ENCODE results near the gene PTPRF.

Gene PTPRF

DNA sequence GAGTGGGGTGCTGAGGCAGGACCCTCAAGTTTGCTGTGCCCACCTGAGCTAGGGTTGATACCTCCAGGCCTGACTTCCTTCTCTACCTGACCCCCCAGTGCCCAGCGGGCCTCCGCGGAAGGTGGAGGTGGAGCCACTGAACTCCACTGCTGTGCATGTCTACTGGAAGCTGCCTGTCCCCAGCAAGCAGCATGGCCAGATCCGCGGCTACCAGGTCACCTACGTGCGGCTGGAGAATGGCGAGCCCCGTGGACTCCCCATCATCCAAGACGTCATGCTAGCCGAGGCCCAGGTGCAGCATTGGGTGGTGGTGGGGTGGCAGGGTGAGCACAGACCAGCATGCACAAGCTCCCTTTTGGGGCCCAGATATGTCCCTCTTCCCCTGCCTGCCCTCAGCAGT is 67.9 kb downstream of the PTPRF start:
- in situ Hi-C loops (cut with MboI; ENCODE audit: low sequenced_read_pairs) = no loop called here

DNA sequence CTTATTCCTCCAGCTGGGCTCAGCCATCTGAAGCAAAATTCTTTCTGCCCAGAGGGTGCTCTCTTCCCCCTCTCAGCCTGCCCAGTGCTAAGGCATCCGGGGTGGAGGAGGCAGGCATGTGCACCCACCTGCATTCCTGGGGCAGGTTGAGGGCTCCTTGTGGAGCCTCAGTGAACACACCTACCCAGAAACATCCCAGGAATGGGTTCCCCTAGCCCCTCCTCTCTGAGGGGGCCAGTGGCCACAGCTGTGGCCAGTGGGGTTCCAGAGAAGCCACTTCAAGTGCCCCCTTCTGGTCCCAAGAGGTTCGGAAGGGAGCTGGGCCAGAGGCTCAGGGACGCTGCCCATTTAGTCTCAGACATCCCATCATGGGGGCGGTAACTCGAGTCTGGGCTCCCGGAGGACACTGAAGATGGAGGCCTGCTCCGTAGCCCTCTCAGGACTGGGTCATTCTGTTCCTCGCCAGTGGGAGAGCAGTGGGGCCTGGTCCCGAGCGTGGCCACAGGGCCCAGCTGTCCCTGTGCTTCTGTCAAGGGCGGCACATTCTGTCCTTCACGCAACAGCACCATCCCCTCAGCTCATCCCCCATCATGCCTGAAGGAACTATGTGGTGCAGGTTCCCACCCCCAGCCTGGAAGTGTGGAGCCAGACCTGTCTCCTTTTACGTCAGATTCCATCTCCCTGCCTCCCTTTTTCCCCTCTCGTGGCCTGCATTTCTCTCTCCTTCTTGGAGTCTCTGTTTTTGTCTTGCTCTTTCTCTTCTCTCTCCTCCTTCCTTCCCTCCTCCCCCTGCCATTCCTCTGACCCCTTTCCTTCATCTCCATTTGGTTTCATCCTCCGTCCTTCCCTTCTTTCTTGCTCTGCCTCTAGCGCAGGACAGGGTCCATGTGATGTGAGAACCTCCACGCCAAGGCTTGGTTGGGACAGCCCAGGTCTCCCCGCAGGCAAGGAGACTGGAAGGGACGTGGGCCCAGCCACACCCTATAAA is 69.6 kb downstream of the PTPRF start:
- in situ Hi-C loops (cut with MboI; ENCODE audit: low sequenced_read_pairs) = no loop called here

DNA sequence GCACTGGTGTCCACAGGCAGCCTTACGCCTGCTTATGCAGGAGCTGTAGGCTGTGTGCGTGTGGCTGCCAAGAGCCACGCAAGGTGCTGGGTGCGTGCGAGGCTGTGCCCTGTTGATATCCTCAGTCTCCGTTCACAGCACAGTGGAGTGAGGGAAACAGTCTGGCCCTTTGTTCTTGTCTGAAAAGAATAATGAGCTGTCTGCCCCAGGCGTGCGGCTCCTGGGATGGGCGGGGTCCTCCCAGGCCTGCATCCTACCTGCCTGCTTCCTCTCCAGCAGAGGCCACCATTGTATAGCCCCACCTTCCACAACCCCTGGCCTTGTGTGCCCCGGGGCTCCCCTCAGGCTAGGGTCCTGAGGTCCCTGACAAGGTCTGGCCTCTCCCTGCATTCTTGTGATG is 72.3 kb downstream of the PTPRF start:
- in situ Hi-C loops (cut with MboI; ENCODE audit: low sequenced_read_pairs) = no loop called here

DNA sequence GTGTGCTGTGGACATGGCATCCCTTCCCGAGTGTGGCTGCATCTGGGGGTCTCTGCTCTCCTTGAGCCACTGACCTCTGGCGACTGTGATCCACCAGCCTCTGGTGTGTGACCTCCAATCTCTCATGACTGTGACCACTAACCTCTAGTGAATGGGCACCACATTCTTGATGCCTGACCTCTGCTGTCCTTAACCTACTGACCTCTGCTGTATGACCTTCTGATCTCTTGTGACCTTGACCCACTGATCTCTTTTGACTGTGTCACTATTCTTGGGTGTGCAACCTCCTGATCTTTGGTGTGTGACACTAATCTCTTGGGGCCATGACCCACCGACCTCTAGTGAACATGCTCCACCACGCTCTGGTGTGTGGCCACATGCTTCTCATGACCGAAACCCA is 73.5 kb downstream of the PTPRF start:
- in situ Hi-C loops (cut with MboI; ENCODE audit: low sequenced_read_pairs) = no loop called here

DNA sequence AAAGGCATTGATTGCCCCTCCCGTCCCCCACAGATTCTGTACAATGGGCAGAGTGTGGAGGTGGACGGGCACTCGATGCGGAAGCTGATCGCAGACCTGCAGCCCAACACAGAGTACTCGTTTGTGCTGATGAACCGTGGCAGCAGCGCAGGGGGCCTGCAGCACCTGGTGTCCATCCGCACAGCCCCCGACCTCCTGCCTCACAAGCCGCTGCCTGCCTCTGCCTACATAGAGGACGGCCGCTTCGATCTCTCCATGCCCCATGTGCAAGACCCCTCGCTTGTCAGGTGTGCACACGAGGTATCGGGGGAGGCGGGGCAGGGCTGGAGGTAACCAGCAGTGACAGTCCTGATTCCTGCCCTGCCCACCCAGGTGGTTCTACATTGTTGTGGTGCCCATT is 74.5 kb downstream of the PTPRF start:
- in situ Hi-C loops (cut with MboI; ENCODE audit: low sequenced_read_pairs) = no loop called here

DNA sequence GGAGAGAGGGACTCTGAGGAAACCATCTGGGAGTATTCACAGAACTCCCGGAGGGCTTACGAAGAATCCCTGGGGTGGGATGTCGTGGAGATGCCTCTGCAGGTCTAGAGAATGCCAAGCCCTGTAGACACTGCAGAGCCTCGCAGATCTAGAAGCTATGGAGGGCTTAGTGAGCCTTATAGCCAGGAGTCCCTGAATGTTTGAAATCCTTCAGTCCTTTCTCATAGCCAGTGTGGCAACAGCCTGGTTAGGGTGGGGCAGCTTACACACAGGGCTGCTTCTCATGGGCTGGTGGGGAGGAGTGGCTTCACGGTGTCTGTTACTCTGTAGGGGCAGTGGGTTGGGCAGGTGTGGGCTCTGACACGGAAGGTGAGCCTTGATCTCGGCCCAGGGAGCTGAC is 75.1 kb downstream of the PTPRF start:
- in situ Hi-C loops (cut with MboI; ENCODE audit: low sequenced_read_pairs) = no loop called here

DNA sequence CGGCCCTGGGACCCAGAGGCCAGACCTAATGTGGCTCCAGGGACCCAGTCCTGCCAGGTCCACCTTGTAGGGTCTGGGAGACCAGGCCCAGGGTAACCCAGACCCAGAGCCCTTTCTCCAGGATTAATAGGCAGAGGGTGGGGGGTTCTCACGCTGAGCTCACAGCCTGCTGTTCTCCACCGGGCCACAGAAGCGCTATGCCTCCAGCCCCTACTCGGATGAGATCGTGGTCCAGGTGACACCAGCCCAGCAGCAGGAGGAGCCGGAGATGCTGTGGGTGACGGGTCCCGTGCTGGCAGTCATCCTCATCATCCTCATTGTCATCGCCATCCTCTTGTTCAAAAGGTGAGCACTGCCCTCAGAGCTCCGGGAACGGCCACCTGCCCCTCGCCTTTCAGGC is 75.9 kb downstream of the PTPRF start:
- in situ Hi-C loops (cut with MboI; ENCODE audit: low sequenced_read_pairs) = no loop called here

DNA sequence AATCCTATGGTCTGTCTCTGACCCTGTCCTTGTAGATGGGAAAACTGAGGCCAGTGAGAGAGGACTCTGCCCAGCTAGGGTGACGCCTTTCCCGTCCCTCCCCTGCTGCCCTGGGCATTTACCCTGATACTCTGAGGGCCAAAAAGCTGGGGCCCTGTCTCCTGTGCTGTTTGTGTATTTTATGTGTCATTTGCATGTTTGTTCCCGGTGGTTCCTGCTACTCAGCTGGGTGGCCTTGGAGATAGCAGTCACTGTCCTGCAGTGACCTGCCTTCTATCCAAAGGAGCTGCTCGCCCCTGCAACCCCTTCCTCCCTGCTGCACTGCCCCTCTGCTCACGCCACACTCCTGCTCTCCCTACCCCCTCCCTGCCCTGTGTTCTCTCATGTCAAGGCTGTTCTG is 78.1 kb downstream of the PTPRF start:
- in situ Hi-C loops (cut with MboI; ENCODE audit: low sequenced_read_pairs) = no loop called here

DNA sequence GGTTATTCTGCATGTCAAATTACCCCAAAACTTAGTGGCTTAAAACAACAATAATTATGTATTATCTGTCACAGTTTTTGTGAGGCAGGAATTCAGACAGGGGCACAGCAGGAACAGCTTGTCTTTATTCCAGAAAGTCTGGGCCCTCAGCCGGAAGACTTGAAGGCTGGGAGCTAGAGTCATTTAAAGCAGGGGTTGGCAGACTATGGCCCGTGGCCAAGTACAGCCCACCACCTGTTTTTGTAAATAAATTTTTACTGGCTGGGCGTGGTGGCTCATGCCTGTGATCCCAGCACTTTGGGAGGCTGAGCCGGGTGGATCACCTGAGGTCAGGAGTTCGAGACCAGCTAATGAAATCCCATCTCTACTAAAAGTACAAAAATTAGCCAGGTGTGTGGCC is 79.7 kb downstream of the PTPRF start:
- in situ Hi-C loops (cut with MboI; ENCODE audit: low sequenced_read_pairs) = no loop called here

DNA sequence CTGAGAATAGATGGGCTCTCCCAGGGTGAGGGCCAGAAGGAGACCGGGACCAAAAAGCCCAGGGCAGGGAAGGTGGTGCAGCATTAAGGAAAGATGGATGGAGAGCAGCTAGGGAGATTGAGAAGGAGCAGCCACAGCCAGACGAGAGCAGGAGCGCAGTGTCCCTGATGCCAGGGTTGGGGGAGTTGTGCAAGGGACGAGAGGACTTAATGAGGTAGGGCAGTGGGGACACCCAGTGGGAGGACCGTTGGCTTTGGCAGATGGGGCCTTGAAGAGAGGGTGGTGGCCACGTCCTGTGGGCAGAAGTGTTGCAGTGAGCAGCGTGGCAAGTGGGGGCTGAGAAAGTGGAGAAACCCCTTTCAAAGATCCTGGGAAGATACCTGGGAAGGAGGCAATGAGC is 81.3 kb downstream of the PTPRF start:
- in situ Hi-C loops (cut with MboI; ENCODE audit: low sequenced_read_pairs) = no loop called here

DNA sequence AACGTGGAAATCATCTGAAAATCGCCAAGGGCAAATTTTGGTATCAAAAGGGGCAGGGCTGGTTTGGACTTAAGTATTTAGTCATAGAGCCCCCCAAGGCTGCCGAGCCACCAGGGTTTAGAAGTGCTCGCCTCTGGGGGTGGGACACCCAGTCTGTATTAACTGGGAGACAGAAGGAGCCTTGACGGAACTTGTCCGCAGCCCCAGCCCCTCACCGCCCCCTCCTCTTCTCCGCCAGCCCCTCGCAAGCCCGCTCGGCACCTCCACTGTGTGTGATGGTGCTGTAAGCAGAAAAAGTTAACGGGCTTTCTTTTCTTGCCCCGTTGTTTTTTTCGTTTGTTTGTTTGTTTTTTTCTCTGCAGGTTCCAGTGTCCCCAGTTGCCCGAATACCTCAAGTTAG is 81.7 kb downstream of the PTPRF start:
- in situ Hi-C loops (cut with MboI; ENCODE audit: low sequenced_read_pairs) = no loop called here

DNA sequence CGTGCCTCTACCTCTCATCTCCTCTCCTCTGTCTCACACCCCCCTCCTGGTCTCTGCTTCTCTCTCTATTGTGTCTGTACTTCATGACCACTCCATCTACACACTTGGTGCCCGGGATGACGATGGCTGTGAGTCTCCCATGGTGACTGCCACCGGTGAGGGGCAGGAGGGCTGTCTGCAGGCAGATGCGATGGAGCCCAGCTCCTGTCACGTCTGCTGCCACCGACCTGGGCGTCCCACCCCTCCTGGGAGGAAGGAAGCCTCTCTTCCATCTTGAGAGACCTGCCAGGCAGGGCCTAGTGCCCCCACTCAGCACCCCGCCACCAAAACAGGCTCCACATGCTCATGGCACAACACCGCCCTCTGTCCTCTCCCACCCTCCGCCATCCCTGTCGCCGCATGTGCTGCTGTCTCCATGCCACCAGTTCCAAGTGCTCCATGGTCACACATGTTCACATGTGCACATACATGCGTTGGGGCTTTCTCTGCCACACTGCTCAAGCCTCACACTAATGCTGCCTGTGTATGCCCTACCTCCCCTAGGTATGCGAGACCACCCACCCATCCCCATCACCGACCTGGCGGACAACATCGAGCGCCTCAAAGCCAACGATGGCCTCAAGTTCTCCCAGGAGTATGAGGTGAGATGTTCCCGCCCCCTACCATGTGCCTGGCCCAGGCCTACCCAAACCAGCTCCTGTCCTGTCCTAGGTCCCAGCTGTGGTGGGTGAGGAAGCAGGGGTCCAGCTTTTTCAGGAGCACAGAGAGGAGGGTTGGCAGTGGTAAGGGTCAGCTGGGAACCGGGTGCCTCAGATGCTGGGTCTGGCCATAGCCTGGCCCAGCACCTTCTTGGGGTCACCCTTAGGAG is 82.6 kb downstream of the PTPRF start:
- in situ Hi-C loops (cut with MboI; ENCODE audit: low sequenced_read_pairs) = no loop called here

DNA sequence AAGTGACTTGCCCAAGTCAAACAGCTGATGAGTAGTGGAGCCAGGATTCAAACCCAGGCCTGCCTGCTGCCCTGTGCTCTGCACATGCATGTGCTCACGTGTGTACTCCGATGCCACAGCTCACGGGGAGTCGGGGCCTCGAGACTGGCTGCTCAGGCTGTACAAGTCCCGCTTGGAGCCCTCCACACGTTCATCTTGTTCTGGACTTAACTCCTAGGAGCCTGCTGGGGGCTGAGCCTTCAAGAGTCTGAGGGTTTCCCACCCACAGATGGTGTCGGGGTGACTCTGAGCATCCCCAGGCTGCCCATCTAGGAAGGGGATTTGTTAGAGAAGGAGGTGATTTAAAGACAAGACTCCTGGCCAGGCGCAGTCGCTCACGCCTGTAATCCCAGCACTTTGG is 83.5 kb downstream of the PTPRF start:
- in situ Hi-C loops (cut with MboI; ENCODE audit: low sequenced_read_pairs) = no loop called here

DNA sequence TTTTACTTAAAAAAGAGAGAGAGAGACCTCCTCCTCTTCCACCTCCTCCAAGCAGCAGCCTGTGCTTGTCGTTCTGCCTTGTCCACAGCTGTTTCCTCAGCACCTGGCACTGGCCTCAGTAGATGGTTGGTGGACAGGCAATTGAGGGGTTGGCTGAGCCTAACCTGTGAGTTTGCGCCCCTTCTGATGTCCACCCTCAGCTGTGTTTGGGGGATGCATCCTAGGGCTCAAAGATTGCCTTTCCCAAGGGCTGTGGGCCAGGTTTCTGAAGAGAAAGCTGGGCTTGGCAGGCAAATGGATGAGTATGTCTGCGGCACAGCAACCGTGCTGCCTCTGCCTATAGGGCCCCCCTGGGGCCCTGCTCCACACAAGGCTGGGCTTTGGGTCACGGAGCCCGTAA is 84.2 kb downstream of the PTPRF start:
- in situ Hi-C loops (cut with MboI; ENCODE audit: low sequenced_read_pairs) = no loop called here

DNA sequence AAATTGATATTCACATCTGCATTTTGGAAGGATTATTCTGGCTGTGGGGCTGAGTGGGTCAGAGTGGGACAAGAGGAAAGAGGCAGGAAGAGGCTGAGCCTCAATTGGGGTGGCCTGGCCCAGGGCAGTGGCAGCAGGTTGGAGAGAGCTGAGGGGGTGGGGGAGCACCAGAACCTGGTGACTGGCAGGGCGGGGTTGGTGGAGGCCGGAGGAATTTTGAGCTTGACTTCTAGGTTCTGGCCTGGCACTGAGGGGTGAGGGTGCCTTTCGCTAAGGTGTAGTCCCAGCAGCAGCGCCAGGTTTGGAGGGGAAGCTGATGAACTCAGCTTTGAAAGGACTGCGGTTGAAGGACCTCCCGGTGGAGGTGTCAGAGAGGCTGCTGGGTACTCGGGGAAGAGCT is 85.7 kb downstream of the PTPRF start:
- in situ Hi-C loops (cut with MboI; ENCODE audit: low sequenced_read_pairs) = no loop called here

DNA sequence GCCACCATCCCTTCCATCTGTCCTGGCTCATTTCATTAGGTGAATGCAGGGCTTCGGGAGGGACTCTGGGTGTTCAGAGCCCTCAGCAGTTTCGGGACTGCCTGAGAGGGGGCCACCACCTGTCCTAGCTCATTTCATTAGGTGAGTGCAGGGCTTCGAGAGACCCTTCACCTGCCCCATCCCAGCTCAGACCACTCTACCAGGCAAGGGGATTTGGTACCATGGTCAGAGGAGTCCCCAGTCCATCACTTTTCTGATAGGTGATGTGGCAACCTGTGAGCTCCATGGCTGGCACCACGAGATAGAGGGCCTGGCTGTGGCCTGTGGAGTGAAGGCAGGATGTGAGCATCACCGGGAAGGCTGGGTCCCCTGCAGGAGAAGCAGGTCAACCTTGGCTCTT is 86.3 kb downstream of the PTPRF start:
- in situ Hi-C loops (cut with MboI; ENCODE audit: low sequenced_read_pairs) = no loop called here

DNA sequence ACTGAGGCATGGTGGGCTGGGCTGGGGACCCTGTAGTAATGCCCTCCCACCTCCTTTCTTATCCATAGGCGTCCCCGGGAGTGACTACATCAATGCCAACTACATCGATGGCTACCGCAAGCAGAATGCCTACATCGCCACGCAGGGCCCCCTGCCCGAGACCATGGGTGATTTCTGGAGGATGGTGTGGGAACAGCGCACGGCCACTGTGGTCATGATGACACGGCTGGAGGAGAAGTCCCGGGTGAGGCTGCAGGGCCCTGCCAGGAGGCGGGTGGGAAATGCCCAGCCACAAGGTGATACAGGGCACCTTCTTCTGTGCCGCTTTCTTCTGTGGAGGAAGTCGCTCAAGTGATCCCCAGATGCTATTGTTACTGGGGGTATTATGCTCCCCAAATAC is 87.0 kb downstream of the PTPRF start:
- in situ Hi-C loops (cut with MboI; ENCODE audit: low sequenced_read_pairs) = no loop called here

DNA sequence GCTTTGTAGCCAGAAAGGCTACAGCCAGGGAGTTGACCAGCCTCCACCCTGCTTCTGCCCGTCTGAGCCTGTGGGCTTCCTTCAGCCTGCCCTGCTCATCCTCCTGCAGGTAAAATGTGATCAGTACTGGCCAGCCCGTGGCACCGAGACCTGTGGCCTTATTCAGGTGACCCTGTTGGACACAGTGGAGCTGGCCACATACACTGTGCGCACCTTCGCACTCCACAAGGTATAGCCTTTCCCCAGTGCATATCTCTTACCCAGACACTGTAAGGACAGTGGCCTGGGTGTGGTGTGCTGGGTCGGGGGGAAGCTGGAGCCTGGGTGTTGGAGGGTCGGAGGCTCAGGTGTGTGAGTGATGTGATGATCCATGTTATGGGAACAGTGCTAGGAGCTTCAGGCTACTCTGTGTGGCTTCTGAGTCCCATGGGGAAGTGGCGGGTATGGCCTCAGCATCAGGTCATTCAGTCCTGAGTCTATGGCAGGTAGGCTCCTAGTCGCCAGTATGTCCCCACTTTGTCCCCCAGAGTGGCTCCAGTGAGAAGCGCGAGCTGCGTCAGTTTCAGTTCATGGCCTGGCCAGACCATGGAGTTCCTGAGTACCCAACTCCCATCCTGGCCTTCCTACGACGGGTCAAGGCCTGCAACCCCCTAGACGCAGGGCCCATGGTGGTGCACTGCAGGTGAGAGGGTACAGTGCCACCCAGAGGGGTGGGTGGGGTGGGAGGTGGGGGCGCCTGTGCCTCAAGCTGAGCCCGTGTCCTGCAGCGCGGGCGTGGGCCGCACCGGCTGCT is 88.0 kb downstream of the PTPRF start:
- in situ Hi-C loops (cut with MboI; ENCODE audit: low sequenced_read_pairs) = no loop called here

DNA sequence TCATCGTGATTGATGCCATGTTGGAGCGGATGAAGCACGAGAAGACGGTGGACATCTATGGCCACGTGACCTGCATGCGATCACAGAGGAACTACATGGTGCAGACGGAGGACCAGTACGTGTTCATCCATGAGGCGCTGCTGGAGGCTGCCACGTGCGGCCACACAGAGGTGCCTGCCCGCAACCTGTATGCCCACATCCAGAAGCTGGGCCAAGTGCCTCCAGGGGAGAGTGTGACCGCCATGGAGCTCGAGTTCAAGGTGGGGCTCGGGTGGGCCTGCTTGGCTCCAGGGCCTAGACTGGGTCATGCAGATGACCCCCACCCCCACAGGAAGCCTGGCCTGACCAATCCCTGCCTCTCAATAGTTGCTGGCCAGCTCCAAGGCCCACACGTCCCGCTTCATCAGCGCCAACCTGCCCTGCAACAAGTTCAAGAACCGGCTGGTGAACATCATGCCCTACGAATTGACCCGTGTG is 88.7 kb downstream of the PTPRF start:
- in situ Hi-C loops (cut with MboI; ENCODE audit: low sequenced_read_pairs) = no loop called here

DNA sequence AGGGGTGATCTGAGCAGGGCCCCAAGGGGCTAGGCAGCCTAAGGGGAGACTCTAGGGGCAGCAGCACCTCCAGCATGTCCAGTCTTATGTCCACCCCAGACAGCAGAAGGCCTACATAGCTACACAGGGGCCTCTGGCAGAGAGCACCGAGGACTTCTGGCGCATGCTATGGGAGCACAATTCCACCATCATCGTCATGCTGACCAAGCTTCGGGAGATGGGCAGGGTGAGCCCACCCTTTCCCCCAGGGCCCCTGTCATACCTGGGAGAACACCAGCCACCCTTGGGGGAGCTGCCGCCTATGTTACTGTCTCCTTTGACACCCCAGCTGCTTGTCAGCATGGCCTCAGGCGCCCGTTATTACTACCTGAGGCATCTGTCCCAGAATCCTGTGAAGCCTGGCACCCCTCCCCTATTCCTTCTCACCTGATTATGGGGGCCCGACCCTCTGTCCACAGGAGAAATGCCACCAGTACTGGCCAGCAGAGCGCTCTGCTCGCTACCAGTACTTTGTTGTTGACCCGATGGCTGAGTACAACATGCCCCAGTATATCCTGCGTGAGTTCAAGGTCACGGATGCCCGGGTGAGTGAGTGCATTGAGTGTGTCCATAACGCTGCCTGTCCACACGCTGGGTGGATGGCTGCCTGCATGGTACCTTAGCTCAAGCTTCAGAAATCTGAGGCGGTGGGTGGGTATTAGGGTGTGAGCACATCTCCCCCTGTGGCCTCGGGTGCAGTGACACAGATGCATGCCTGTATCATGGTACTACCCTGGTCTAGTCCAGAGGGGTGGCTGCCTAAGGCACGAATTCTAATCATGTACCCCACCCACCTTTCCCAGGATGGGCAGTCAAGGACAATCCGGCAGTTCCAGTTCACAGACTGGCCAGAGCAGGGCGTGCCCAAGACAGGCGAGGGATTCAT is 89.6 kb downstream of the PTPRF start:
- in situ Hi-C loops (cut with MboI; ENCODE audit: low sequenced_read_pairs) = no loop called here
